DND-41 (cell line): Measurements from ENCODE around the gene LYPD8.

Experiments
- ATAC-seq: fragments of 200-7000 bp; cut with Tn5 transposase; 3 replicates; pipeline ENCODE4 v1.9.1; 2021; ENCODE audit warnings: low read depth; ENCODE audit not compliant: insufficient read depth
- DNase-seq: peaks from one replicate; pipeline ENCODE4 v3.0.0-alpha.2; 2020
- H2AFZ ChIP-seq: 2 replicates; pipeline ENCODE4 v1.6.0; 2012; ENCODE audit warnings: low read depth, low read length
- H3K27ac ChIP-seq: 2 replicates; pipeline ENCODE4 v1.5.1; 2012; ENCODE audit warnings: low read length, inconsistent platforms
- H3K27me3 ChIP-seq: fragments of 200-600 bp; sonication (generic); 2 replicates; pipeline ENCODE4 v1.6.0; 2012; ENCODE audit warnings: low read length, mild to moderate bottlenecking, inconsistent platforms; ENCODE audit not compliant: insufficient read depth, poor library complexity
- H3K36me3 ChIP-seq: 2 replicates; pipeline ENCODE4 v1.5.1; 2012; ENCODE audit warnings: low read length, inconsistent platforms; ENCODE audit not compliant: insufficient read depth
- H3K4me1 ChIP-seq: 2 replicates; pipeline ENCODE4 v1.5.1; 2012; ENCODE audit warnings: mild to moderate bottlenecking, low read length; ENCODE audit not compliant: insufficient read depth
- H3K4me2 ChIP-seq: 2 replicates; pipeline ENCODE4 v1.6.0; 2012; ENCODE audit warnings: mild to moderate bottlenecking, moderate library complexity, low read length, inconsistent platforms; ENCODE audit not compliant: insufficient read depth
- H3K4me3 ChIP-seq, 2 experiments: fragments of 200-600 bp in 1 of 2; shearing (Covaris generic) in 1 of 2; 2 replicates each; pipeline ENCODE4 v1.5.1; 2012 to 2016; ENCODE audit warnings: inconsistent platforms in 2 of 2, low read length in 2 of 2, mild to moderate bottlenecking in 2 of 2, low read depth in 1 of 2, moderate library complexity in 1 of 2
- H3K79me2 ChIP-seq: 2 replicates; pipeline ENCODE4 v1.6.0; 2012; ENCODE audit warnings: low read length, inconsistent platforms; ENCODE audit not compliant: insufficient read depth
- H3K9ac ChIP-seq: 2 replicates; pipeline ENCODE4 v1.6.0; 2012; ENCODE audit warnings: low read depth, mild to moderate bottlenecking, inconsistent platforms, low read length, moderate library complexity
- H3K9me3 ChIP-seq: 2 replicates; pipeline ENCODE4 v1.5.1; 2012; ENCODE audit warnings: low read length, moderate library complexity, mild to moderate bottlenecking, inconsistent platforms; ENCODE audit not compliant: insufficient read depth, severe bottlenecking
- H4K20me1 ChIP-seq: 2 replicates; pipeline ENCODE4 v1.6.0; 2012; ENCODE audit warnings: low read length; ENCODE audit not compliant: insufficient read depth
- CTCF ChIP-seq: IDR thresholded peaks from 2 replicates; pipeline ENCODE4 v1.5.1; 2012; ENCODE audit warnings: borderline replicate concordance, low read length, moderate library complexity, mild to moderate bottlenecking; ENCODE audit not compliant: poor library complexity, severe bottlenecking; ENCODE audit errors: extremely low read depth
- EZH2 ChIP-seq: IDR thresholded peaks from 3 replicates; pipeline ENCODE4 v1.6.1; 2012; ENCODE audit warnings: borderline replicate concordance, low read depth, mild to moderate bottlenecking, moderate library complexity, low read length, inconsistent platforms; ENCODE audit not compliant: severe bottlenecking

LYPD8 gene

GRCh38 chr1:248733566-248733965, 22.0 kb downstream of the LYPD8 start:
- H3K9me3 ChIP-seq: no peaks in the 10 kb centered on the region

GRCh38 chr1:248730507-248731335, 24.8 kb downstream of the LYPD8 start:
- Histone ChIP-seq H3K9me3 (no peaks in the 10 kb centered on the region), H3K4me1 (no peaks in the 10 kb centered on the region), H2AFZ (no peak overlapping the region), H4K20me1 (no peaks in the 10 kb centered on the region), H3K27ac (no peak overlapping the region), H3K79me2 (no peaks in the 10 kb centered on the region), H3K4me3 (no peak overlapping the region), H3K9ac (no peak overlapping the region), H3K4me2 (no peak overlapping the region), H3K36me3 (no peaks in the 10 kb centered on the region), H3K27me3 (no peaks in the 10 kb centered on the region)
- DNase-seq: no peak
- ATAC-seq: no peak
- no peak for TF ChIP-seq CTCF
- no peak for TF ChIP-seq EZH2

More at GRCh38 chr1:248733566-248733965, 22.0 kb downstream of the LYPD8 start:
- Histone ChIP-seq H4K20me1 (no peaks in the 10 kb centered on the region), H3K79me2 (no peaks in the 10 kb centered on the region), H3K36me3 (no peaks in the 10 kb centered on the region), H3K4me1 (no peaks in the 10 kb centered on the region), H3K4me2 (no peak overlapping the region), H3K27me3 (no peaks in the 10 kb centered on the region), H3K27ac (no peak overlapping the region), H3K9ac (no peak overlapping the region), H2AFZ (no peak overlapping the region), H3K4me3 (no peak overlapping the region)
- no peak for DNase-seq
- no peak for ATAC-seq
- TF ChIP-seq EZH2 (no peak), CTCF (no peak)

GRCh38 chr1:248714248-248714647, 41.3 kb downstream of the LYPD8 start:
- H3K79me2 ChIP-seq: no peaks in the 10 kb centered on the region
- ATAC-seq: no peak

More at GRCh38 chr1:248714248-248714647, 41.3 kb downstream of the LYPD8 start:
- Histone ChIP-seq H2AFZ (no peak overlapping the region), H3K4me1 (no peaks in the 10 kb centered on the region), H3K9me3 (peaks cover 23% of the 10 kb centered on the region), H3K36me3 (no peaks in the 10 kb centered on the region), H3K4me3 (no peak overlapping the region), H3K9ac (no peak overlapping the region), H4K20me1 (no peaks in the 10 kb centered on the region), H3K27ac (no peak overlapping the region), H3K4me2 (no peak overlapping the region), H3K27me3 (no peaks in the 10 kb centered on the region)
- DNase-seq: no peak
- TF ChIP-seq EZH2: no peak
- TF ChIP-seq CTCF: no peak
